NCI-H2107 (cell line): ENCODE data around the gene IAH1.

Experiments
- DNase-seq: peaks from one replicate; lab custom pipeline; 2025; lab: John Stamatoyannopoulos, UW

IAH1 gene, protein sequence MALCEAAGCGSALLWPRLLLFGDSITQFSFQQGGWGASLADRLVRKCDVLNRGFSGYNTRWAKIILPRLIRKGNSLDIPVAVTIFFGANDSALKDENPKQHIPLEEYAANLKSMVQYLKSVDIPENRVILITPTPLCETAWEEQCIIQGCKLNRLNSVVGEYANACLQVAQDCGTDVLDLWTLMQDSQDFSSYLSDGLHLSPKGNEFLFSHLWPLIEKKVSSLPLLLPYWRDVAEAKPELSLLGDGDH

GRCh38 chr2:9474361-9475057 lies at the start of gene IAH1:
IAH1 (plus strand) TSS chr2:9474551; CDS start chr2:9474567, 16 bp downstream.
- no peak for DNase-seq

DNA sequence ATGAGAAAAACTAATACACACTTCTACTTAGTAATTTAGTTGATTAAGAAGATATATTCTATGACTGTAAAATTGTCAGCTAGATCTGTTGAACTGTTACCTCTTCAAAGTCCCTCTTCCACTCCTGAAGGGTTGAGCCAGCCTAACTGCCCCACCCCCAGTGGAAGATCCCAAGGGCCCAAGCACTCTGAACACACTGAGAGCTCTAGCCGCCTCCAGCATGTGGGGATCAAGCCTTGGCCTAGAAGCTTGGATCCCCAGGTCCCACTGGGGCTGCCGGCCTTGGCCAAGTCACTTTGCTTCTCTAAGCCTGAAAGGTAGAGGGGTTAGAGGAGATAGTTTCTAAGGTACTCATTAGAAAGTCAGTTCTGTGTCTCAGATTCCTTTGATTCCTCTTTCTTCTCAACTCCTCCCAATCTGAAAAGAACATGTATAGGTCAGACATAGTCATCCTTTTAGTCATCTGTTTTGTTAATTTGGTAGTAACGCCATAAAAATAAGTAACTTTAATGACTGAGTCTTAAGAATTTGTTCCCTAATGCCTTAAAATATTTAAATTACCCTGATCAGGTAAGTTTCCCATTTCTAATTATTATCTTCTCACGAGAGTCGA lies 45.3 kb upstream of the IAH1 start:
- no peak for DNase-seq

DNA sequence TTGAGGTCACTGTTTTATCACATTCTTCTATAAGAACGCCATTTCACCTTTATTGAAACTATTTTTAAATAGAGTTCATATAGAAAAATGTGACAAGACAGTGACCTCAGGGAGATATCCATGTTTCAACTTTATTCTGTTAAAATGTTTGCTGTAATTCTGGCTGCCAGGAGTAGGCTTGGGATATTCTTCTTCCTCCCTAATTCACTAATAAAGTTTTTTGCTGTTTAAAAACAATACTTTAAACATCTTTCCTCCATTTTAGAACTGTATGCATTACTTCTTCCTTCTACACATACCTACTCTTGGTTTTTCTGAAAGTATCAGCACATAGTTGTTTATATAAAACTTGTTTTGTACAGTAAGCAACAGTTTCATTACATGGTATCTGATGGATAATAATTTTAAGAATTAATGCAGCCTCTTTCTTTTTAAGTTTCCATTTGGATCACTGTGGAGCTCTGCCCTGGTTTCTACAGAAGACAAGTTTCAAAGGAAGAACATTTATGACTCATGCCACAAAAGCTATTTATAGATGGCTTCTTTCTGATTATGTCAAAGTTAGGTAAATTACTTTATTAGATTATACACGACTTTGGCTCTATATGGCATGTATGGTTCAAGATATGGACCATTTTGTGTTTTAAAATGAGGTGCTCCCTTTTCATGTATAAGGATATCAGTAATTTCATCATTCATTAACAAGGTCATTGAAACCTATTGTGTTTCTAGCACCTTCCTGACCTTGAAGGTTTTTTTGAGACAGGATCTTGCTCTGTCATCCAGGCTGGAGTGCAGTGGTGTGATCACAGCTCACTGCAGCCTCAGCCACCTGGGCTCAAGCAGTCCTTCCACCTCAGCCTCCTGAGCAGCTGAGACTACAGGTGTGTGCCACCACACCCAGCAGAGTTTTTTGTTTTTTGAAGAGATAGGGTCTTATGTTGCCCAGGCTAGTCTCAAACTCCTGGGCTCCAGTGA lies 43.7 kb upstream of the IAH1 start:
- DNase-seq, result no peak

DNA sequence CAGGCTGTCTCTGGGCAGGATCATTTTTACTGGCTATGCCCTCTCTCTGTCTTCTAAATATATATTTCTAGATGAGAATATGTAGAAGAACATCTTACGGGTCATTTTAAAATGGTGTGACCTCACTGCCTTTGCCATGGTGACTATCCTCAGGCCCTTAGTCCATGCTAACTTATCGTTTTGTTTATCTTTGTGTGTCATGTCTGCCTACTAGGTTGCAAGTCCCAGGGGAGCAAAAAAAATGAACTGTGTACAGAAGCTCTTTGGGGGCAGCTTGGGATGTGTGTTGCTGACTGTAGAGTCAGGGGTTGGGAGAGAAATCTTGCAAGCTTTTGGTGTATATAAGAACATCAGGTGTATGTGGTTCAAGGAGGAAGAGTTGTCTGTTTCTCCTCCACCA lies 39.9 kb upstream of the IAH1 start:
- no peak for DNase-seq

DNA sequence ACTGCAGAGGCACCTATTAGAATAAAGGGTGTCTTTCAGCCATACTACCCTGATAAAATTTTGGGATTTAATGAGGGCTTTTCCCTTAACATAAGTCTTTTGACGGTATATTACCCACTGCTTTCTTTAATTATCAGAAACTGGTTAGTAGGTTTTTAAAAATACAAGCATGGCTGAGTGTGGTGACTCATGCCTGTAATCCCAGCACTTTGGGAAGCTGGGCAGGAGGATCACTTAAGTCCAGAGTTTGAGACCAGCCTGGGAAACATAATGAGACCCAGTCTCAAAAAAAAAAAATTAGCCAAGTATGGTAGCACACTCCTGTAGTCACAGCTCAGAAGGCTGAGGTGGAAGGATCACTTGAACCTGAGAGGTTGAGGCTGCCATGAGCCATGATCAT lies 34.8 kb upstream of the IAH1 start:
- DNase-seq, result no peak

DNA sequence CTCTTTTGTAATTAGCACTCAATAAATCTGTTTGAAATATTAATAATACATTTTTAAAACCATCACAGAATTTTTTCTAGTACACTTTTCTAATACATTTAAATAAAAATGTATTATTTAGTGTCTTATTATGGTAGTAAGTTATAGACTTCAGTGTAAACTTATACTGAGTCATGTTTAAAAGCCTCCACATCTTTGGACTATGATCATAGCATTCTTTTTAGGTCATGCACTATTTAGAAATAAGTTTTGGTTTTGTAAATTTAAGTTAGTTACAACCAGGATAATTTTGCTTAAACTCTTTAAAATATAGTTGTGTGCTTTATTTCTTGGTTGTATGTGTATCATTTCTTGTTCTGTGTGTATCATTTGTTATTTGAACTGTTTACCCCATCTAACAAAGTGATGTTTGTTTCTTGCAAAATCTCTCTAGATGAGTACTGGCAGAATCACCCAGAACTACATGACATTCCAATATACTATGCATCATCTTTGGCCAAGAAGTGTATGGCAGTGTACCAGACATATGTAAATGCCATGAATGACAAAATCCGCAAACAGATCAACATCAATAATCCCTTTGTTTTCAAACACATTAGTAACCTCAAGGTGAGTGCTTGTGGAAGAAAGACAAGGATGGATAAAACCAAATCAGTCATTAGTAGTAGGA lies 34.2 kb upstream of the IAH1 start:
- DNase-seq, result no peak

DNA sequence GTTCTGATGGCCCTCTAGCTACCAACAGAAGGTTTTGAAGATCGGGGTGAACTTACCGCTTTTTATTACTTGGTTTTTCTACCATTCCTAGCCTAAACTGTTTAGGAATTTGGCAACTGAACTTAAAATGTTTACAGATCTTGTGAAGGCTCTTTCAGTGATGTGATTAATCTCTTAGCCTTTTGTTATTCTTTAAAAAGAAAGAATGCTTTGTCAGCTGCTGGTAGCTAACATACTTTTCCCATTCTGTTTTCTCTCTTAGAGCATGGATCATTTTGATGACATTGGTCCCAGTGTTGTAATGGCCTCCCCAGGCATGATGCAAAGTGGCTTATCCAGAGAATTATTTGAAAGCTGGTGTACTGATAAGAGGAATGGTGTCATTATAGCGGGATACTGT lies 32.8 kb upstream of the IAH1 start:
- no peak for DNase-seq

DNA sequence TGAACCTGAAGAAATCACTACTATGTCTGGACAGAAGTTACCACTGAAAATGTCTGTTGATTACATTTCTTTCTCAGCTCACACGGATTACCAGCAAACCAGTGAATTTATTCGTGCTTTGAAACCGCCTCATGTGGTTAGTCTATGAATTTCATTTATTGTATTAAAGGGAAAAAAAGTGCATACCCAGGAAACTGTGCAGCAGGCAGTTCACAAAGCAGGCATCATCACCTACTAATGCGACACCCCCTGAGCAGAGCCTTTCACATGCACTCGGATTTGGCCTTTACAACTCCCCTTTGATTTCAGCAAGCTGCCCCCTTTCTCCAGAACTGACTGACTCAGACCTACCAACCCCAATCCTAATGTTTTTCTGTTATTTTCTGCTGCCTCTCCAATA lies 30.8 kb upstream of the IAH1 start:
- no peak for DNase-seq

- no peak for DNase-seq
These were observed 29.3 kb upstream of the IAH1 start for GRCh38 chr2:9445089-9445488.

- DNase-seq, result no peak
These were observed 23.1 kb upstream of the IAH1 start for GRCh38 chr2:9451231-9451630.

GRCh38 chr2:9460441-9461017 lies 13.8 kb upstream of the IAH1 start:
- DNase-seq, result no peak

DNA sequence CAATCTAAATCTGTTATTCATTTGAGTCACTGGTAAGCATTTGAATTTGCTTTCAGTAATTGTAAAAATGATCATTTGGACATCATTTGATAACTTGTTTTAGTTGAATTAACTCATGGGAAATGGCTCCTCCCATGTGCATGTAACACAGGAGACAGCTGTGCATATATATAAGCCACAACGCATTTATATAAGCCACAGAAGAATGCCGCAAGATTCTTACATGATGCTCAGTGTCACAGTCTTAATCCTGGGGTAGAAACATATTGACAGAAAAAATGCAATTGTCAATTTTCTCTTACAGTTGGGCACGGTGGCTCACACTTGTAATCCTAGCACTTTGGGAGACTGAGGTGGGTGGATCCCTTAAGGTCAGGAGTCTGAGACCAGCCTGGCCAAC lies 13.3 kb upstream of the IAH1 start:
- DNase-seq, result no peak

- DNase-seq, result no peak
These were observed 12.0 kb upstream of the IAH1 start for GRCh38 chr2:9462313-9462712.

DNA sequence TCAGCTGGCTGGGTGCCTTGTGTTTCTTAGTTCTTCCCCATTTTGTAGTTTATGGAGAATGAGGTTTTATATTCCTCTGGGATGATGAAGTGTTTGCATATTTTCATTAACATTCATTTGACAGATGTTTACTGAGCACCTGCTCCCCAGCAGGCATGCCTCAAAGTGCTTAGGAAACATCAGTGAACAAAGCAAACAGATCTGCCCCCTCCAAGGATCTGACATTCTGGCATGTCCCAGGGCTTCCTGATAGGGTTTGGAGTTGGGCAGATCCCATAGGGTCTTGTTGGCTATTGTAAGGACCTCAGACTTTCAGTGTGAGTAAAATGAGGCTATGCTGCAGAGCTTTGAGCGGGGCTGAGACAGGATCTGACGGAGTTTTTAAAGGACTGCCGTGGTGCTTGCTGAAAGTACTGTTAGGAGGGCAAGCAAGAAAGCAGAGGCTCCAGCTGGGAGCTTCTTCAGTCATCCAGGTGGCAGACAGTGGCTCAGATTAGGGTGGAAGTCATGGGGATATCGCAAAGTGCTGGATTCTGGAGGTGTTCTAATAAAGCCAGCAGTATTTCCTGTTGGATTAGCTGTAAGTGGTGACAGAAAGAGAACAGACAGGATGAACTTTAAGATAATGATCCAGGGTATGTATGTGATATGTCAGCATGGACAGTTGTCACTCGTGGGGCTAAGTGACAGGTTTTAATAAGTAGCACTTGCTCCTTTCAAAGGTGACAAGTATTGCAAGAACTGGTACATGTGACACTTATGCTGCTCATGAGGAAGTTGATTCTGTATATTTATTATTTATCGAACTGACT lies 11.3 kb upstream of the IAH1 start:
- no peak for DNase-seq

DNA sequence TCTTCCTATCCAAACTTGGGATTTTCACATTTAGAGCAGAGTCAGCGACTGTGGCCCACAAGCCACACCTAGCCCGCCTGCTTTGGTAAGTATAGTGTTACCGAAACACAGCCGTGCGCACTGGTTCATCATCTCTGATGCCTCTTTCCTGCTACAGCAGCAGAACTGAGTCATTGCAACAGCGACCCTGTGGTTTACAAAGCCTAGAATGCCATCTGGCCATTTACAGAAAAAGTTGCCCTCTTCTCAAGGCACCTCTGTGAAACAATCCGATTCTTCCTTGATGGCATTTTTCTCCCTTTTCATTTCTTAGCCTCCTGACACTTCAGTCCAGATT lies 10.7 kb upstream of the IAH1 start:
- DNase-seq, result no peak

DNA sequence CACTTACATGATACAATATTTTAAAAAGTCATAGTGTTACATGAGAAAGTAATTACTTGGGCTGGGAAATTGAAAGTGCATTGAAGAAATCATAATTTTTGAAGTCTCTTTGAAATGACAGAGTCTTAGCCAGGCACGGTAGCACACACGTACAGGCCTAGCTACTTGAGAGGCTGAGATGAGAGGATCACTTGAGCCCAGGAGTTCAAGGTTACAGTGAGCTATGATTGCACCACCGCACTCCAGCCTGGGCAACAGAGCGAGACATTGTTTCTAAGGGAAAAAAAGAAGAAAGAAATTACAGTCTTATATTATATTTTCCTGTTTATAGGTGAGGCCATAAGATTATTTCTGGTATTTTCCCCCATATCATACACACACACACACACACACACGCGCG lies 9.2 kb upstream of the IAH1 start:
- no peak for DNase-seq

GRCh38 chr2:9466147-9466683 lies 8.1 kb upstream of the IAH1 start:
- no peak for DNase-seq

DNA sequence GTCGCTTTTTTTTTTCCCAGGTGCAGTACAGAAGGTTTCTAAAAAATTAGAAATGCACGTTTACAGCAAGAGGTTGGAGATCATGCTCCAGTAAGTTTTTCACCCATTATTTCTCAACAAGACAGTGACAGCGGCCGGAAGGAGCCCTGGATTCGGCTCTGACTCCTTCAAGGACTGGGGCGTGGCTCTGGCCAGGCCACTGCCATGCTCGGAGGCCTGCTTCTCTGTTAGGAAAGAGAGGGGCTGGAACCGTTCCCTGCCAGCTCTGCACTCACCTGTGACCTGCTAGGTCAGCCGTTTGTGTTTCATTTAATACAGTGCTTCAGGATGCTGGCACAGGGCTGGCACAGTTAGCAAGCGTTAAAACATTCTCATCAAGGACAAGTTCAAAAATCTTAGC lies 6.7 kb upstream of the IAH1 start:
- no peak for DNase-seq

DNA sequence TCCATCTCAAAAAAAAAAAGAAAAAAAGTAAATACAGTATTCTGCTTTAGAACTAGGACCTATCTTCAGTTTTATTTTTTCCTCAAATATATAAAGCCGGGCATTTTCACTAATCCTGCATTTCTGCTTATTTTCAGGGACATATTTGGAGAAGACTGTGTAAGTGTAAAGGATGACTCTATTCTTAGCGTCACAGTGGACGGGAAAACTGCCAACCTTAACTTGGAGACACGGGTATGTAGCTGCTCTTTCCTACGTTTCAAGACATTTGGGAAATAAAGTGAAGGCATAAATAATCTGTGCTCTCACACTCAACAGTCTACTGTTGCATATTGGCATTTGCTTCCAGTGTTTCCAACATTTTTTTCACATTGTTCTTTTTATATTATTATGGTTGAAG lies 3.1 kb upstream of the IAH1 start:
- no peak for DNase-seq

DNA sequence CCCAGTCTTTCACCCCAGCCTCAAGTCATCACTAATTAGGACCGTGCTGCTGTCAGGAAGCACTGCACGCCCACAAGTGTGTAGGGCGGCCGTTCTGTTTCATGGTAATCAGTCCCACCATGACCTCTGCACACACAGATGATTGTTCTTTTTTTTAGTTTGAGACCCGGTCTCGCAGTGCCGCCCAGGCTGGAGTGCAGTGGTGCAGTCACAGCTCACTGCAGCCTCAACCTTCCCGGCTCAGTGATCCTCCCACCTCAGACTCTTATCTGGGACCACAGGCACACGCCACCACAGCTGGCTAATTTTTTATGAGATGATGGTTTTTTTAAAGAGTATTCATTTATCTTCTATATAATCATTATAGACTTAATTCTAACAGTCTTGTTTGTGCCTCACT lies 1.8 kb upstream of the IAH1 start:
- DNase-seq, result no peak
